Measurements from ENCODE around the gene PROK1. TPM values are rescaled to one million over a fixed set of nuclear protein-coding genes. Genes with fewer than 3 reads are reported as not detected.

The PROK1 gene
- total RNA-seq, 1 donor from 2014 or later, result not detected

DNA sequence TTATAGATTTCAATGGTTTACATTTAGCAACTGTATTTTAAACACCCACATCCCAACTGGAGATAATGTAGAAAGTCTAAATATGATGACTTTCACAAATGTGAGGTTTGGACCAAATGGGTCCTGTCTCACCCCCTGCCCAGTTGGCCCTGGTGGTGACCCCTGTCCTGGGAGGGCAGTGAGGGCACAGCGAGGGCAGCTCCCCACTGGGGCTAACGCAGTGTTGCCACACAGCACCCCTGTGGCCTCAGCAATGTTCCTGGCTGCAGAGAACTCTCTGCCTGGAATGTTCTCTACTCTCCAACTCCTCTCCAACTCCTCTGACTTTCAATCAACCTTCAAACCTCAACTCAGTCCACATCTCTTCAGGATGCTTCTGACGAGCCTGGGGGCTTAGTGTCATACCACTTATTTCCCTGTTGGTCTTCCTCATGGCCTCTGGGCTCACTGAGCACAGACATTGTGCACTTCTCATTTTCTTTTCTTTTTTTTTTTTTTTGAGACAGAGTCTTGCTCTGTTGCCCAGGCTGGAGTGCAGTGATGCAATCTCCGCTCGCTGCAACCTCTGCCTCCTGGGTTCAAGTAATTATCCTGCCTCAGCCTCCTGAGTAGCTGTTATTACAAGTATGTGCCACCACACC is 42.2 kb downstream of the PROK1 start:
- Mint-ChIP-seq H3K9me3 (no peaks in the 10 kb centered on the region), H3K27me3 (no peaks in the 10 kb centered on the region), H3K4me3 (no peak overlapping the region), H3K27ac (no peak overlapping the region), H3K4me1 (no peaks in the 10 kb centered on the region), H3K36me3 (ENCODE audit: low read depth) (no peaks in the 10 kb centered on the region)
- no peak for DNase-seq
- intact Hi-C loops (cut with micrococcal nuclease), result loop anchor here (10.0 kb wide), 1 partner anchor 178 kb away; no protein-coding TSS in a partner anchor

DNA sequence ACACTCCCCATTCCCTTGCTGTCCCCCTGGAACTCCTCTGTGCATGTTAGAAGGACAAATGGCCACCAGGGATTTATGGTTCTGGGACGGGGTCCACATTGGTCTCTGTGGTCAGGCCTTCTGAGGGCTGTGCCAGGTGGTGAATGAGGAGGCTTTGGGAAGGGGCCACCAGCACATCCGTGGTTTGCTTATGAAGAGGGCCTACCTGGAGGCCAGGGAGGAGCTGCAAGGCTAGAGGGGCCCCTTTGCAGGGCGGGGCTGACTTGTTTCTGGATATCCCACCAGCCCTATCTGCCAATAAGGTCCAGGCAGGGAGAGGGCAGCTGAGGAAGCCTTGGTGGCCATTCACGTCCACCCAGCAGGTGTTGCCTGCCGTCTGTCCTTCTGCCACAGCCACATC is 43.1 kb downstream of the PROK1 start:
- Mint-ChIP-seq H3K9me3 (no peaks in the 10 kb centered on the region), H3K4me1 (no peaks in the 10 kb centered on the region), H3K36me3 (ENCODE audit: low read depth) (no peaks in the 10 kb centered on the region), H3K27ac (no peak overlapping the region), H3K27me3 (no peaks in the 10 kb centered on the region), H3K4me3 (no peak overlapping the region)
- intact Hi-C loops (cut with micrococcal nuclease), result loop anchor here (10.0 kb wide), 1 partner anchor 179 kb away; no protein-coding TSS in a partner anchor
- DNase-seq, result no peak

DNA sequence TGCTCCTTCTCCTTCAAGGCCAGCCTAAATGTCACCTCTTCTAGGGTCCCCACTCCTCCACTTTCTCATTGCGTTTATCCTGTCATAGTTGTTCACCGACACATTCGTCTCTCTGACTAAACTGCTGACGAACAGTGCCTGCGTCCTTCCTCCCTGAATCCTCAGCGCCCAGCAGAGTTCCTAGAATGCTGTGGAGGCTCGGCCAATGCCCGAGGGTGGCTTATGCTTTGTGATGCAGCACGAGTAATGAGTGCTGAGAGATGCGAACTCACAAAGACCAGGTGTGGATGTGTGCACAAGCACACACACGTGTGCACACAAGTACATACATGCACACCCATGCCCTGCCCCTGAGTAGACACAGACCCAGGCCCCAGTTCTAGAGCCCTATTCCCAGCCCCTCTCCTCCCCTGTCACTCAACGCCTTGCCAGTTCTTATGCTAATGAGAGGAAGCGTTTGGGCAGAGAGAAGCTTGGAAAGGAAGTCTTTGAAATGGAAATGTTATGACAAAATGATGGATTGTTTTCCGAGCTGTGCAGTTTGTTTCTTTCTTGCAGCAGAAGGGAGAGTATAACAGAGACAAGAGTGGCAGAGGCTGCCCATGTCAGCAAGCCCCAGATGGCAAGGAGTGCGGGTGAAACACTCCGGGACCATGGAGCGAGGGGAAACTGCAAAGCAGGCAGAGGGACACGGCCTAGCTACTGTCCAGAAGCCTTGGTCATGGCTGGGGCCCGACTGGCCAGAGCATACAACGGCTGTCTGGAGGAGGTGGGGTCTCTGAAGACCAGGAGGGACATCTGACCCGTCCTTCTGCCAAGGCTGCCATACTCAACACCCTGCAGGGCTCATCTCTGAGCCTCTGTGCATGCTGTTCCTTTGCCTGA is 43.8 kb downstream of the PROK1 start:
- DNase-seq, result no peak
- Mint-ChIP-seq H3K27ac (no peak overlapping the region), H3K9me3 (no peaks in the 10 kb centered on the region), H3K4me3 (no peak overlapping the region), H3K27me3 (no peaks in the 10 kb centered on the region), H3K36me3 (ENCODE audit: low read depth) (no peaks in the 10 kb centered on the region), H3K4me1 (no peaks in the 10 kb centered on the region)
- intact Hi-C loops (cut with micrococcal nuclease), result loop anchor here (5.0 to 10.0 kb wide), 2 partner anchors 32 to 180 kb away; no protein-coding TSS in a partner anchor

DNA sequence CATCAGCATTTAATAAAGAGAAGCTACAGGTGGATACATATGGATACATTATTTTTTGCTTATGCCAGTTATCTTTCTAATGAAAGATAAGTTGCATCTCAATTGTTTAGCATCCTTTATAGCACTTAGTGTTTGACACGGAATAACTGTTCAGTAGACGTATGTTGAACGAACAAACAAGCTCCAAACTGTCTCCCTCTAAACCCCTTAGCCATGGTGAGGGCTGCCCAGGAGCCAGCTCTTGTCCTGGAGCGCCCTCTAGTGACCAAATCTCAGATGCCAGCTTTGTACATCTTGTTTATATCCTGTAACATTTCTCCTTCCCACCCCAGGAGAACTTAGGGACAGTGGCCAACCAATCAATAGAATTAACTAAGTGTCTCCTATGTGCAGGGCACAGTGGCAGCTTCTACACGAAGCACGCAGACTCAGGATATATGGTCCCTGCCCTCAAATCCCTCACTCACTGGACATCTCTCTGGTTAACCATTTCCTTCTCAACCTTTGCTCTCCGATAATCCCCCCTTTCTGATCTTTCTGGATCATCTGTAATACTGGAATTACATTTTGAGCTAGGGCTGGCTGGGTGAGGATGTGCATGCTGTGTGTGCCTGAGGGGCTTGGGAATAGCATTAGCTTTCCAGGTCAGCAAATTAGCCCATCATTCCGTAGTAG is 45.1 kb downstream of the PROK1 start:
- intact Hi-C loops (cut with micrococcal nuclease), result loop anchor here (1.0 to 10.0 kb wide), 6 partner anchors 34 to 408 kb away; no protein-coding TSS in a partner anchor
- Mint-ChIP-seq H3K36me3 (ENCODE audit: low read depth) (no peaks in the 10 kb centered on the region), H3K4me1 (peaks cover 3% of the 10 kb centered on the region), H3K27me3 (peaks cover 3% of the 10 kb centered on the region), H3K9me3 (no peaks in the 10 kb centered on the region), H3K4me3 (no peak overlapping the region), H3K27ac (no peak overlapping the region)
- DNase-seq, result peak; percentile 93

DNA sequence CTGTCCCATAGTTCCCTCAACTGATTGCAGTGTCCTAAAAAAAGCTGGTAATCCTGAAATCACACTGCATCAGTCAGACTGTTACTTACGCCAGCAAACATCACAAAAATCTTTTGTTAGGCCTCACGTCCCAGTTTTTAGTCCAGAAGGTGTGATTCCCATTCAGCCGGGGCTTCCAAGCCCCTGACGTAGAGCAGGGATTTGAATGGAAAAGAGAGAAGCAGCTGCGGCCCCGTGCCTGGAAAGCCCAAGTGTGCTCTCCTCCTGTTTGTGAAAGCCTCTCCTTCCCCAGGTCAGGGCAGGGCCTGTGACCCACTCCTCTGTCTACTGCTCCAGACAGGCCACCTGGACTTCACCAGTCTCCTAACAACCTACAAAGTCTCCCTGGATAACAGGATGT is 47.3 kb downstream of the PROK1 start:
- no peak for DNase-seq
- Mint-ChIP-seq H3K9me3 (no peaks in the 10 kb centered on the region), H3K27ac (no peak overlapping the region), H3K27me3 (peaks cover 13% of the 10 kb centered on the region), H3K4me1 (peaks cover 3% of the 10 kb centered on the region), H3K4me3 (no peak overlapping the region), H3K36me3 (ENCODE audit: low read depth) (no peaks in the 10 kb centered on the region)
- intact Hi-C loops (cut with micrococcal nuclease), result loop anchor here (5.0 to 10.0 kb wide), 2 partner anchors 36 to 183 kb away; no protein-coding TSS in a partner anchor

DNA sequence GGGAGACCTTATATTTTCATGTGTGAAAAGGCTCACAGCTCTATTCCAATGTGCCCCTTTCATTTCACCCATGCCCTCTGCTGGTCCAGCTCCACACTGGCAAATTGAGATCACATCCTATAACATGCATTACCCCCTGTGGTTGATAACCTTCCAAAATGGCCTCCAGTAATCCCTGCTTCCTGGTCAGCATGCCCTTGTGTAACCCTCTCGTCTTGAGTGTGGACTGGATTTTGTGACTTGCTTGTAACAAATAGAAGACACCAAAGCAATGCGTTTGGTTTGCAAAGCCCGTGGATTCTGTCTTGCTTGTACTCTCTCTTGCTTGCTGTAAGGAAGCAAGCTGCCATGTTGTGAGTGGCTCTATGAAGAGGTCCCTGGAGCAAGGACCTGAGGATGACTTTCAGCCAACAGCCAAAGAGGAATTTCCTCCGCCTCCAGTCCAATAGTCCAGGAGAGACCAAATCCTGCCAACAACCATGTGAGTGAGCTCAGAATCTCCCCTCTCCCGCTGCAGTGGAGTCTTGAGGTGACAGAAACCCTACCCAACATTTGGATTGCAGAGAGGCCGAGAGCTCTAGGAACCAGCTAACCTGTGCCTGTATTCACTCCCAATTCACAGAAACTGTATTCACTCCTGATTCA is 50.7 kb downstream of the PROK1 start:
- H3K36me3 Mint-ChIP-seq (ENCODE audit: low read depth), result no peaks in the 10 kb centered on the region
- no peaks in the 10 kb centered on the region for H3K9me3 Mint-ChIP-seq
- H3K27ac Mint-ChIP-seq, result no peak overlapping the region
- no peak for DNase-seq
- H3K4me3 Mint-ChIP-seq, result no peak overlapping the region
- intact Hi-C loops (cut with micrococcal nuclease), result no loop called here
- H3K27me3 Mint-ChIP-seq, result peaks cover 15% of the 10 kb centered on the region
- H3K4me1 Mint-ChIP-seq, result peaks cover 3% of the 10 kb centered on the region

DNA sequence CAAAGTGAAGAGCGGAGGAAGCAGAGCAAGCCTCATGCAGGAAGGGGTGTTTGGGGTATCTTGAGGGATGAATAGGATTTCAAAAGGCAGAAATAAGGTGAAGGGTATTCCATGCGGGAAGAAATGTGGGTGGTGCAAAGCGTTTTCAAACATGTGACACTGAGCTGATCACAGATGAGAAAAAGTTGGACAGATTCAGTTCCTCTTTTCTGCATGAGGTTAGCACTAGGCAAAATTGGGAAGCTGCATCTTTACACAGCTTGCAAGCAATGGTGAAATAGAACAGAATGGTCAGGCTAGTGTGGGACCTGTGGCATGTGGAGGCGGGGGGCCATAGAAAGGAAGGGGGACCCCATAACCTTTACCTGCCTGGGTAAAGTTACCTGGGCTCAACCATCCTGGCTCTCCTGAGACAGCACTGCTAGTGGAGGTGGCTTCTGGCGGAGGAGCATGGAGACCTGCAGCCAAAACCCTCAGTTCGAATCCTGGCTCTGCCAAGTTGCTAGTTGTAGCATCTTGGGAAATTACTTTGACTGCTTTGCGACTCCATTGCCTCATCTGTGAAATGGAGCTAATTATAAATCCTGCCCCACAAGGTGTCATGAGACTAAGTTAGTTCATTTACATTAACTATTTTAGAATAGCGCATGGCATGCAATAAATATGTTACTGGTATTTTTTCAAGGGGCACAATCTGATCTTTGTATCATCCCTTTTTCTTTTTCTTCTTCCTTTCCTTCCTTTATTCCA is 51.6 kb downstream of the PROK1 start:
- Mint-ChIP-seq H3K27ac (no peak overlapping the region), H3K4me3 (no peak overlapping the region), H3K4me1 (peaks cover 3% of the 10 kb centered on the region), H3K27me3 (peaks cover 15% of the 10 kb centered on the region), H3K9me3 (no peaks in the 10 kb centered on the region), H3K36me3 (ENCODE audit: low read depth) (no peaks in the 10 kb centered on the region)
- intact Hi-C loops (cut with micrococcal nuclease), result no loop called here
- no peak for DNase-seq

DNA sequence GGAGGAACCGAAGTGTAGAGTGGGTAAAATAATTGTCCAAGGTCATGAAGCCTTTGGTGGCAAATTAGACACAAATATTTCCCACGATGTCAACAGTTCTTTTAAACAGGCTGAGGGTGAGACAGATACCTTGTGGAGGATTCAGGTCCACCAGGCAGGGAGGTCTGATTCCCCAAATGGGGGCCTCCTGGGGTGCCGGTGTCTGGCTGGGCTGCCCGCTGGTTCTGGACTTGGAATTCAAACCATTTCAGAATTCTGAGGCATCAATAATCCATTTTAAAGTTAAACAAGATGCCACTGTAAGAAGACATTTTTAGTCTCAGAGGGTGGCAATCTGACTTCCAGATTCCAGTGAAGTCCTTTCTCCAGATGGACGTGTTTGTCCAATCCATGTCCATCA is 52.5 kb downstream of the PROK1 start:
- Mint-ChIP-seq H3K4me3 (no peak overlapping the region), H3K4me1 (peaks cover 3% of the 10 kb centered on the region), H3K9me3 (no peaks in the 10 kb centered on the region), H3K27me3 (peaks cover 15% of the 10 kb centered on the region), H3K27ac (no peak overlapping the region), H3K36me3 (ENCODE audit: low read depth) (no peaks in the 10 kb centered on the region)
- no peak for DNase-seq
- intact Hi-C loops (cut with micrococcal nuclease), result no loop called here

DNA sequence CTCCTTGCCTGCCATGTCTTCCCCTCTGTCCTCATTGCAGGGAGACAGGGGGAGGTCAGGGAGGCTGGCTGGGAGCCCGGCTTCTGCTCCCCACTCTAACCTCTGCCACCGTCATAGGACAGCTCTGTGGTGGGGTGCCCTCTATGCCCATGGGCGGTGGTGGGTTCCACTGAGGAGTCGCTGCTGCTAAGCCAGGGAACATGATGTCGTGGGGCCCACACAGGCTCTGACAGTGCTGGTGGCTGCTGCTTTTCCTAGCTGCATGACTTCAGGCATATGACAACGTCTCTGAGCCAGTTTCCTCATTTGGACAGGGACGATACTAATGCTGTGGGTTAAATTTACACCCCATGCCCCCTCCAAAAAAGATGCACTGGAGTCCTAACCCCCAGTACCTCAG is 53.3 kb downstream of the PROK1 start:
- H3K27me3 Mint-ChIP-seq, result peaks cover 15% of the 10 kb centered on the region
- no peak overlapping the region for H3K4me3 Mint-ChIP-seq
- no peak overlapping the region for H3K27ac Mint-ChIP-seq
- H3K4me1 Mint-ChIP-seq, result peaks cover 3% of the 10 kb centered on the region
- no peak for DNase-seq
- H3K9me3 Mint-ChIP-seq, result no peaks in the 10 kb centered on the region
- H3K36me3 Mint-ChIP-seq (ENCODE audit: low read depth), result no peaks in the 10 kb centered on the region
- intact Hi-C loops (cut with micrococcal nuclease), result no loop called here

DNA sequence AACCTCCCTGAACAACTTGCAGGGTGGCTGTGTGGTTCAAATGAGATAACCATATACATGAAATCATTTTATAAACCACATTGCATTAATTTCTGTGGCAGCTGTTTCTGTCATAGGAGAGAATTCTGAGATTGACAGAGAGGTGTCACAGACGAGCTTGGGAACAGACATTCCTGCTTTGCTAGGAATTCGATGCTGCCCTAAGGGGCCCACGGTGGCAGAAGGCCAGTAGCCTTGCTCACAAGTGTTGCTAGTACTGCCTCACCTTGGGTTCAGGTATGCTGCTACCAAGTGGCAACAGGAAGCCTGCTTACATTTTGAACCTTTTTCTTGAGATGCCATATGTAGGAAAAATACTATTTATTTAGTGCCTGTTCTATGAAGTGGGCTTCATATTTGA is 54.6 kb downstream of the PROK1 start:
- Mint-ChIP-seq H3K9me3 (no peaks in the 10 kb centered on the region), H3K4me3 (no peak overlapping the region), H3K36me3 (ENCODE audit: low read depth) (no peaks in the 10 kb centered on the region), H3K27ac (no peak overlapping the region), H3K4me1 (no peaks in the 10 kb centered on the region), H3K27me3 (peaks cover 12% of the 10 kb centered on the region)
- intact Hi-C loops (cut with micrococcal nuclease), result no loop called here
- no peak for DNase-seq

DNA sequence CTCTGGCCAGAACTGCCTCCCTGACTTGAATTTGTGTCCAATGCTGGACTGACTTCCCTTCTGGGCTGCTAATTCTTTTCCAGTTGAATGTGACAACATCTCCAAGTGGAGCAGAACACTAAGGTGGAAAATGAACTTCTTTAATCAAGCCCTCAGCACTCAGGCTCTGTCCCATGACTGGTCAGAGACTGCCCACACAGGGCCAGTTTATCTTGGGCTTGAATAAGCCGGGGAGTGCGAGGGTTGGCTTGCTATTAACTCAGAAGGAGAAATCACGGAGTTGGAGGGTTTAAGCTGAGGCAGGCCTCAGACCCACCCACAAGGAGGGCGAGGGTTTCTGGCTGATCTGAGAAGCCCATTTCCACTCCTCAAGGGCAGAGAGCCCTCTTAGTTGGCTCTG is 55.6 kb downstream of the PROK1 start:
- Mint-ChIP-seq H3K4me1 (no peaks in the 10 kb centered on the region), H3K27me3 (peaks cover 10% of the 10 kb centered on the region), H3K36me3 (ENCODE audit: low read depth) (no peaks in the 10 kb centered on the region), H3K27ac (no peak overlapping the region), H3K4me3 (no peak overlapping the region), H3K9me3 (no peaks in the 10 kb centered on the region)
- intact Hi-C loops (cut with micrococcal nuclease), result no loop called here
- DNase-seq, result no peak

Measured in activated CD4-positive, alpha-beta T cell treated with anti-CD3 and anti-CD28 coated beads, Interleukin-2, amount 10 ng/mL, durations not matched to agents 24 days and 14 days (primary cell).